SKM-1 (cell line): ENCODE data around the gene CDCA5.
A peak's percentile ranks its signal among the peaks of the same experiment; 100 is the strongest.
"Not testable (repeated sequence)": the region's sequence is repeated elsewhere in the genome, so short reads cannot be mapped to it uniquely, and the experiment has no call there.

Experiments used
- DNase-seq: peaks from one replicate; lab custom pipeline; 2025; ENCODE audit not compliant: unreplicated experiment; lab: John Stamatoyannopoulos, UW

The CDCA5 gene

GRCh38 chr11:65119670-65119995 lies 35.8 kb upstream of the CDCA5 start:
- DNase-seq, result no peak

DNA sequence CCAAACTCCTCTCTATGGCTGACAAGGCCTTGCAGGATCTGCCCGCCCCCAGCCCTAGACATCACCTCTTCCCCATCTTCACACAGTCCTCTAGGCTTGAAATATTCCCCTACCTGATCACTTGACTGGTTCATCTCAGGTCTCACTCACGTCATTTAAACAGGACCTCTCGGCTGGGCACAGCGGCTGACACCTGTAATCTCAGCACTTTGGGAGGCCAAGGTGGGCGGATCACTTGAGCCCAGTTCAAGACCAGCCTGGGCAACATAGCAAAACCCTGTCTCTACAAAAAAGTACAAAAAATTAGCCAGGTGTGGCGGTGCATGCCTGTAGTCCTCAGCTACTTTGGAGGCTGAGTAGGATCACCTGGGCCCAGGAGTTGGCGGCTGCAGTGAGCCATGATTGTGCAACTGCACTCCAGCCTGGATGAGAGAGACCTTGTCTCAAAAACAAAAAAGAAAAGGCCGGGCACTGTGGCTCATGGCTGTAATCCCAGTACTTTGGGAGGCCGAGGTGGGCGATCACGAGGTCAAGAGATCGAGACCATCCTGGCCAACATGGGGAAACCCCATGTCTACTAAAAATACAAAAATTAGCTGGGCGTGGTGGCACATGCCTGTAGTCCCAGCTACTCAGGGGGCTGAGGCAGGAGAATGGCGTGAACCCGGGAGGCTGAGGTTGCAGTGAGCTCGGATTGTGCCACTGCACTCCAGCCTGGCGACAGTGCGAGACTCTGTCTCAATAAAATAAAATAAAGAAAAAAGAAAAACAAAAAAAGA lies 35.2 kb upstream of the CDCA5 start:
- not testable (repeated sequence) for DNase-seq

GRCh38 chr11:65118097-65118837 lies 34.4 kb upstream of the CDCA5 start:
- DNase-seq, result no peak

DNA sequence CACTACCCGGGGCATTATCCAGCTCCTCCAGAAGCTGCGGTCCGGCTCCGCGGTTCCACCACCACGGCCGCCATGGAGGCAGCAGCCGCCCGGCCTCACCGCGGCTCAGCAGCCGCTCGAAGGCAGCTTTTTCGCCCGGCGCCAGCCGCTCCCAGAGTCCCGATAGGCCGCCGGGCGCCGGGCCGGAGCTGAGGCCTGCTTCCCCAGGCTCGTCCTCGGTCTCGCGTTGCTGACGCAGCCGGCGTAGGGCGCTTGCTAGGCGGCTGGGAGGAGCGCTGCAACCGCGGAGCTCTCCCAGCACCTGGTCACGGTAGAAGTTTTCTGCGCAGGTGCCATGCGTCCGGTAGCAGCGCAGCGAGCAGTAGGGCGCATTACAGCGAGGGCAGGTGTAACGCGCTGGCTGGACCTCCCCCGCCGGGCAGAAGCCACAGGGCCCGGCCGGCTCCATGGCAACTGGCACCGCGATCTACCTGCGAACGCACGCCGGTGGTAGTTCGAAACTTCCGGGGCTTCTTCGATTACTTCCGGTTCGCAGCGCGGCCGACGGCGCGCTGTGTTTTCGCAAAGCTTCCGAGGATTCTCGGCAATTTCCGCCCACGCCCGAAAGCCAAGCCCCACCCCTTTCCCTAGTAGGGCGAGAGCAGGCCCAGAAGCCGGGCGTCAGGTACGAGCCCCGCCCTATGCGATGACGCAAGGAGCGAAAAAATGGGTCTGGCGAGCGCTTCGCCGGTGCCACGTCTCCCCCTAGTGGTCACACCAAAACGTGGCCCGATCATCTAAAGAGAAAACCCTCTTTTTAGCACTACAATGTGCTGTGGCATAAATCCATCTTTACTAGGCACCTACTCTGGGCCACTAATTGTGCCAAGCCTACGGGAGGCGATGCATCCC lies 33.6 kb upstream of the CDCA5 start, which contains the start of gene ZNHIT2:
TSS of gene ZNHIT2 (minus strand) at position 496 of the 891 bp plus-strand sequence. CDS start at position 448, 48 bp downstream.
- DNase-seq, result peak; percentile 92

DNA sequence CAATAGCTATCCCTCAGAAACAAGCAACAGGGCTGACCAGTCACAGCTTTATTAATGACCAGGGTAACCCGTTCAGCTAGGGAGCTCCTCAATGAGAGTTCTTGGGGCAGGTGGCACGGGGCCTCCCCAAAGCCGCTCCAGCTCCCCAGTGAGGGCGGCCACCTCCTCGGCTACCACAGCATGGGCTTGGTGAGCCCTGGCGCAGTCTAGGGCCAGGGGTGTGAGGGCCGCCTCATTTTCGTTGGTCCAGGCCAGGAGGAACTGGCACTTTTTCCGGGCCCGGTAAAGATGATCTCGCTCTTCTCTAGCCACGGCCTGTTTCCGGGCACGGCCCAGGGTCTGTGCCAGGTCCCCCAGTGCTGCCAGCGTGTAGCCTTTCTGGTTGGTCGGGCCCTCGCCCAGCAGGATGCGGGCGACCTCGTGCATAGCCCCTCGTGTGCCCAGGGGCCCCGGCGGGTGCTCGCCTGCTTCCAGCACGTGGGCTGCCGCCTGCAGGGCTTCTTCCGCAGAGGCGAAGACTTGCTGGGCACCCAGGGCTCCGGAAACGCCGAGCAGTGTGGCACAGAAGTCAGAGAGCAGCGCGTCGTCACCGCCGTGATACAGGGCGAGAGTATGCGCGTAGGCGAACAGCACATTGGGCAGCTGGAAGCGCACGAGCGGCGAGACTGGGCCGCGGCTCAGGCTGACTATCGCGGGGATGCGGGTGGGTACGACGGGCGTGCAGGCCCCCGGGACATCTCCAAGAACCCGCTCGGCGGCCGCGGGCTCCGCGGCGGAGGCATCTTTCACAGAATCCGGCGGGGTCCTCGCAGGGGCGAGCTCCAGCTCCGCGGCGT lies 32.7 kb upstream of the CDCA5 start:
- DNase-seq, result no peak

GRCh38 chr11:65115361-65116082 lies 31.7 kb upstream of the CDCA5 start:
- DNase-seq, result no peak

GRCh38 chr11:65114538-65115171 lies 30.8 kb upstream of the CDCA5 start:
- no peak for DNase-seq

DNA sequence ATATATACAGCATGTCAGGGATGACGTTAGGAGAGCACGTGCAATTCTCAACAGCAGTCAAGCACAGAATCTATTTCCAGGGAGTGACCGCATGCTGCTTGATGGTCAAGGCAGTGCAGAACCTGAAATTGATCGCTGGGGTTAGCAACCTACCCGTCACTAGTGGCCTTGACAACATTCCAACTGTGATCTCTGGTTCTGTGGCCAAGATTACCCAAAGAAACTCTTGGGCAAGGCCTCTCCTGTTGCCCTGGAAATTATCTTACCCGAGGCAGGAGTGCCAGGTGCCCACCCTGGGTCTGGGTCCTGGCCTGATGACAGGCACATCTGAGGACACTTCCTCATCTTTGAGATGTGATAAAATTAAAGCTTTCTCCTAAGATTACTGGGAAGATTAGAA lies 30.0 kb upstream of the CDCA5 start:
- no peak for DNase-seq

GRCh38 chr11:65113361-65113756 lies 29.5 kb upstream of the CDCA5 start:
- no peak for DNase-seq

- no peak for DNase-seq
Observed at GRCh38 chr11:65112546-65113360, 28.9 kb upstream of the CDCA5 start.

DNA sequence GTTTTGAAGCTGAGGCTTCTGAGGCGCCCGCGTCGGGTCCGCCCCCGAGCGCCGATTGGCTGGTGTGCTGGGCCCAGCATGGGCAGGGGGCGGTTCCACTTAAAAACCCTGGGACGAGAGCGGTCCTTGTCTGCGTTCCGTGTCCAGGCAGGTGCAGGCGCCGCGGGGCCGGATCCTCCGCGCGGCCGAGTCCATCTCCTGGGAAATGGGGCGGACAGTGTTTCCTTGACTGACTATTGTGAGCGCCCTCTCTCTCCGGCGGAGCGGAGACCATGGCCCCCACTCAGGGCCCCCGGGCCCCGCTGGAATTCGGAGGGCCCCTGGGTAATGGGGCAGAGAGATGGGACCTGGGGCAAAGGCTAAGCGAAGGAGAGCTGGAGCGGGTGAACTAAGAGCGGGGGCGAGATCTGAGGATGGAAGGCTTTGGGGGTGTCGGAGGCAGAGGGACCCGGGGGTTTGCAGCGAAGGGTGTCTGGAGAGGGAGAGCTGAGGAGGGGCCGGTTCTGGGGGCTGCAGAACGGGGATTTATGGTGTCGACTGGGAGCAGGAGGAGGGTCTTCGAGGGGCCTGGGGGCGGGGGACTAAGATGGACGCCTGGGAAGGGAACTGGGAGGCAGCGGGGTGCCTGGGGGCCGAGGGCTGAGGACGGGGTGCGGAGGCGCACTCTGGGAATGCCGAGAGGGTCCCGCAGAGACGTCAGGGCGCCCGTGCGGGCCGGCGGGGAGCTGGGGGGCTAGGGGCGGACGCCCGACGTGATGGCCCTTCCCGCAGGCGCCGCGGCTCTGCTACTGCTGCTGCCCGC lies 28.1 kb upstream of the CDCA5 start, which contains the start of gene TM7SF2:
TSS of gene TM7SF2 (plus strand) at position 129 of the 802 bp plus-strand sequence. CDS start at position 273, 144 bp downstream.
- DNase-seq, result no peak

- no peak for DNase-seq
Observed at GRCh38 chr11:65111159-65111743, 27.4 kb upstream of the CDCA5 start.

GRCh38 chr11:65110354-65110861 lies 26.6 kb upstream of the CDCA5 start:
- peak; percentile 63 for DNase-seq

- DNase-seq, result no peak
Observed at GRCh38 chr11:65109231-65110198, 25.7 kb upstream of the CDCA5 start.

DNA sequence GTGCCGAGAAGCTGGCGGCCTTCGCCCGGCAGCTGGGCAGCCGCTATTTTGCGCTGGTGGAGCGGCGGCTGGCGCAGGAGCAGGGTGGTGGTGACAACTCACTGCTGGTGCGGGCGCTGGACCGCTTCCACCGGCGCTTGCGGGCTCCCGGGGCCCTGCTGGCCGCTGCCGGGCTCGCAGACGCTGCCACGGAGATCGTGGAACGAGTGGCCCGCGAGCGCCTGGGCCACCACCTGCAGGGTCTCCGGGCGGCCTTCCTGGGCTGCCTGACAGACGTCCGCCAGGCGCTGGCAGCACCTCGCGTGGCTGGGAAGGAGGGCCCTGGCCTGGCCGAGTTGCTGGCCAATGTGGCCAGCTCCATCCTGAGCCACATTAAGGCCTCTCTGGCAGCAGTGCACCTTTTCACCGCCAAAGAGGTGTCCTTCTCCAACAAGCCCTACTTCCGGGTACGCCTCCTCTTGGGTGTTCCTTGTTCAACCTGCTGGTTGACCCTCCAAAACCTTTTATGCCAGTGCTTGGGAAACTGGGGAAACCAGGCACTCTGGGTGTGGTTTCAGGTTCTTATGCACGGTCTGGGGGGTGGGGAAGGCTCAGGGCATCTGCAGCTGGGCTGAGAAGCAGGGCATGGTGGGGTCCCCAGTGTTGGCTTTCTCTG lies 24.8 kb upstream of the CDCA5 start:
- no peak for DNase-seq
